Measurements from ENCODE around the gene ADH5.
"Not testable (repeated sequence)": the region's sequence is repeated elsewhere in the genome, so short reads cannot be mapped to it uniquely, and the experiment has no call there.

ADH5 gene

DNA sequence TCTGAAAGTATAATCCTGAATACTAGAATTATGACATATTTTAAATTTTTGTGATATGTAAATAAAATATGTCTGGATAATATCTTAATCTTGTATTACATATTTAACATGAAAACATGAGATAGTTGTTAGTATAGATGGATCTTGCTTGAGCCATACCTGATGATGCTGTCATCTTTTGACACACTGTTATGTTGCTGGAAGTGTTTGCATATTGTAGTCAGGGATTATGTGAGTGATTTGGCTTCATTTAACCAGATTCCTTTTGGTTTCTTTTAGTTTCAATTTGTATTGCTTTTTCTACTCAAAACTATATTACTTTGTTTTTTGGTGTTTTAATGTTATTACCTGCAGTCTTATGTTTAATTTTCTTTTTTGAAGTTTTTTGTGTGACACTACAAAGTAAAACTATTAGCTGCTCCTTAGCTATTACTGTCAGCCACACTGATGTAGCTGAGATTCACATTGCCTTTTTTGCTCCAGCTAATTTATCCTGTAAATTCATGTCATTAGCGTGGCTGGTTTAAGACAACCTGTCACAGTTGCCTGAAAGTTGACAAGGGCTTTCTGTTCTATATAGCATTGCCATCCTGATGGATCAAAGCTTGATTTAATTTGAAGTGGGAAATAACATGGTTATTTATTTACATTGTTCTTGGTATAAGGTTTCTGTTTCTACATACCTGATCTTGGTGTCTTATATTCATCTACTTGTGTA, 59.4 kb downstream of the ADH5 start:
- DNase-seq, result no peak

- no peak for DNase-seq
Observed at GRCh38 chr4:99028187-99028586, 60.4 kb downstream of the ADH5 start.

DNA sequence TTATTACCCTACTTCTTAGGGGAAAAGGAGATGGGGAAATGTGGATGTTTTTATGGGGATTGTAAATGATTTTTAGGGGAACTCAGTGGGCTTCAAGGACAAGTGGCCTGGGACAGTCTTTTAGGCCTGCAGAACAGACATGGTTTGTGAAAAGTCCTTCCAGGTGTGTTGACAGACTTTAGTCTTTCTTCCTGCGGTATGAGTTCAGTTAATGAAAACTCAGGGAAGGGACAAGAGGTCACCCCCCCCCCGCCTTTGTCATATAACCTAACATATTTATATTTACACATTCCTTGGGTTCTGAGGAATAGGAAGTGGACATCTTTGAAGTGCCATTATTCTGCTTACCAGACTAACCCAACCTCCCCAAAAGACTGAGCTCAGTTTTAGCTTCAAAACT, 61.3 kb downstream of the ADH5 start:
- no peak for DNase-seq

DNA sequence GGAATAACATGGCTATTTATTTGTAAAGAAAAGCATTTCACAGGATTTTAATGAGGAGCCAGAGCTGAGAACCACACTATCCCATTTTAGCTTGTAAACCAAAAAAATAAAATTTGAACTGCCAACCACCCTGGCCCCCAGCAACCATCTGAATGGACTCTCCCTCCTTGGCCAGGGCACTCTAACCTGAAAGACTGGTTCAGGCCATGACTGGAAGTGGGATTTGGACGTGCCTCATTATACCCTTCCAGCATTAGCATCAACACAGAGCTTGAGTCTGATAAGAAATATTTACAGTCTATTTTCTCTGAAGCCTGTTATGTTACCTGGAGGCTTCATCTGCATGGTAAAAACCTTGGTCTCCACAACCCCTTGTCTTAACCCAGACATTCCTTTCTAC, 63.1 kb downstream of the ADH5 start:
- no peak for DNase-seq

DNA sequence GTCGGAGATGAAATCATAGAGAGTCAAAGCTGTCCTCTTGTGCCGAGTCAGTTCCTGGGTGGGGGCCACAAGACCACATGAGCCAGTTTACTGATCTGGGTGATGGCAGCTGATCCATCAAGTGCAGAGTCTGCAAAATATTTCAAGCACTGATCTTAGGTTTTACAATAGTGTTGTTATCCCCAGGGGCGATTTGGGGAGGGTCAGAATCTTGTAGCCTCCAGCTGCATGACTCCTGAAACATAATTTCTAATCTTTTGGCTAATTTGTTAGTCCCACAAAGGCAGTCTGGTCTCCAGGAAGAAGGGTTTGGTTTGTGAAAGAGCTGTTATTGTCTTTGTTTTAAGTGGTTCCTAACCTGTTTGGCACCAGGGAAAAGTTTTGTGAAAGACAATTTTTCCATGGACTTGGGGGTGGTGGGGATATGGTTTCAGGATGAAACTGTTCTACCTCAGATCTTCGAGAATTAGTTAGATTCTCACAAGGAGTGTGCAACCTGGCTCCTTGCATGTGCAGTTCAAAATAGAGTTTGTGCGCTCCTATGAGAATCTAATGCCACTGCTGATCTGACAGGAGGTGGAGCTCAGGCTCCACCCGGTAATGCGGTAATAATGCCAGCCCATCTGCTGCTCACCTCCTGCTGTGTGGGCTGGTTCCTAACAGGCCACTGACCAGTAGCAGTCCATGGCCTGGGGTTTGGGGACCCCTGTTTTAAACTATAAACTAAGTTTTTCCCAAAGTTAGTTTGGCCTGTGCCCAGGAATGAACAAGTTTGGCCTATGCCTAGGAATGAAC, 63.9 kb downstream of the ADH5 start:
- DNase-seq, result peak in 1 of 2 donors; percentile 7

DNA sequence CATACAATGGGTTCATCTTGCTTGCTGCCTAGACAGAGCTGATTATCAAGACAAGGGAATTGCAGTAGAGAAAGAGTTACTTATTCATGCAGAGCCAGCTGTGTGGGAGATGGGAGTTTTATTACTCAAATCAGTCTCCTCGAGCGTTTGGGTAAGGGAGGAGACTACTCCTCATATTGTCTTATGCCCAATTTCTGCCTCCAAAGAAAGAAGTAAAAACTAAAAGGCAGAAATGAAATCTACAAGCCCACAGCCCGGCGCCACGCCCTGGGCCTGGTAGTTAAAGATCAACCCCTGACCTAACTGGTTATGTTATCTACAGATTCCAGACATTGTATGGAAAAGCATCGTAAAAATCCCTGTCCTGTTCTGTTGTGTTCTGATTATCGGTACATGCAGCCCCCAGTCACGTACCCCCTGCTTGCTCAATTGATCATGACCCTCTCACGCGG, 64.8 kb downstream of the ADH5 start:
- DNase-seq, result not testable (repeated sequence)

GRCh38 chr4:99022566-99022965, 66.0 kb downstream of the ADH5 start:
- no peak for DNase-seq

GRCh38 chr4:99021386-99021785, 67.2 kb downstream of the ADH5 start:
- DNase-seq, result no peak
